Activated effector memory CD4-positive, alpha-beta T cell treated with anti-CD3 and anti-CD28 coated beads, Interleukin-2, amount 50 U/mL, for 16 hours (primary cell): ENCODE results near the gene TUBD1.

Experiments
- DNase-seq: peaks from one replicate; pipeline ENCODE4 v3.0.0-alpha.2; 2020

TUBD1 gene

GRCh38 chr17:59814685-59815084 lies 78.1 kb downstream of the TUBD1 start:
- no peak for DNase-seq

GRCh38 chr17:59814276-59814675 lies 78.5 kb downstream of the TUBD1 start:
- no peak for DNase-seq

- DNase-seq: no peak
These were observed 80.6 kb downstream of the TUBD1 start for GRCh38 chr17:59812139-59812538.

GRCh38 chr17:59811209-59811608 lies 81.5 kb downstream of the TUBD1 start:
- DNase-seq: no peak

- no peak for DNase-seq
These were observed 81.9 kb downstream of the TUBD1 start for GRCh38 chr17:59810894-59811153.
